ENCODE results near the gene EPHB2.
"Not testable (repeated sequence)": the region's sequence is repeated elsewhere in the genome, so short reads cannot be mapped to it uniquely, and the experiment has no call there.

Gene EPHB2

DNA sequence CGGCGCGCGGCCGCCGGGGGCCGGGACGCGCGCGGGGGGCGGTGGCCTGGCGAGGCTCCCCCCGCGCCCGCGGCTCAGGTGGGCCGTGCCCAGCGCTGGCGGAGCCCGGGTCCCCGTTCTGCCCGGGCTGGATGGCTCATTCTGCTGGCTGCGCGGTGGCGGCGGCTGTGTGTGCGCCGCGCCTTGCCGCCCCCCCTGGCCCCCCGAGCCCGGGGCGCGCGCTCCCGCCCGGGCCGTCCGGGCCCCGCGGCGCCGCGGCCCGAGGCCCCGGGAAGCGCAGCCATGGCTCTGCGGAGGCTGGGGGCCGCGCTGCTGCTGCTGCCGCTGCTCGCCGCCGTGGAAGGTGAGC lies at the start of gene EPHB2:
EPHB2 (plus strand) TSS at position 139 of the 349 bp plus-strand sequence; CDS start at position 283, 144 bp downstream.
- DNase-seq, result no peak

DNA sequence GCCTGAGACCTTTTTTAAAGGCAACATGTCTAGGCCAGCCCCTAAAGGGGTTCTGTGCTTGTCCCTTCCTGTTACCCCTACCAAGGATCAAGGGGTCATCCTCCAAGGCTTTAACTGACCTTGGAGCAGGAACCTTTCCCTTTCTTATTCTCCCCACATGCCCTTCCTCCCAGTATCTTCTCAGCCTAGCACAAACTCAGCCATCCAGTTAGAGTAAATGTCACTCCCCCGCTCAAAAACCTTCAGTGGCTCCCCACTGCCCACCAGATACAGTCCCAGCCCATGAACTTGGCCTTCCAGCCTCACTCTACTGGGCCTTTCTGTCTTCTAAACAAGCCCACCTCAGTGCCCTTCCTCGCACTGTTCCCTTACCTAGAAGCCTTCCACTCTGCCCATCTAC lies 48.8 kb upstream of the EPHB2 start:
- no peak for DNase-seq

DNA sequence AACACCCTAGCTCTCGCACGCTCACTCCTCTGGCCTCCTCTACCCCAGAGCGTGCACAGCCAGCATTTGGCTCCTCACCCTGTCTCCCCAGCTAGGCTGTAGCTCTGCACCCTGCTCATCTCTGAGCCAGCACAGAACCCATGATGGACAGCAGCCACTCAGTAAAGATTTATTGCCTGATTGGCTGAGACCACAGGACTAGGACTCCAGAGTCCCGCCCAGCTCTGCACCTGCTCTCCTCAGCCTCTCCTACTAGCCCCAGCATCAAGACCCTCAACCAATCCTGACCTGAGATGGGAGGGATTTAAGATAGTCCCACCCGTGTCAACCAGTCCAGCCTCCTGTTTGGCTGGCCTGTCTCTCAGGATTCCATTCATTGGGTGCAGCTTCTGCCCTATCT lies 48.3 kb upstream of the EPHB2 start:
- no peak for DNase-seq

DNA sequence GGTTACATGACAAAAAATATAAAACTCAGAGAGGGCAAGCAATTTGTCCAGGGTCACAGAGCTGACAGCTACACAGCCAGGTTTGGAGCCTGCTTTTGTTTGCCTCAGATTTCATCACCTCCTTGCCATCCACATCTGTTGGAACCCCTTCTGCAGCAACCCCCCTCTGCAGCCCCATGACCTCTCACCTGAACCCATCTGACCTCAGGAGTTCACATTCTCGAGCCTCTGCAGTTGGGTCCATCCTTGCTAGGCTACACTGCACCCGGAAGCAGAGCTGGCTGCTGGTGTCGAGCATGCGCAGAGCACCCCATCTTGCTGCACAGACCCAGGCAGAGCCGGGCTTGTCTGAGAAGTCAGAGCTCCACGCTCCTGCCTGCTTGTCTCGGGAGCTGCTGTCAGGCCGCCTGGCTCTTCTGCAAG lies 47.6 kb upstream of the EPHB2 start:
- DNase-seq, result no peak

DNA sequence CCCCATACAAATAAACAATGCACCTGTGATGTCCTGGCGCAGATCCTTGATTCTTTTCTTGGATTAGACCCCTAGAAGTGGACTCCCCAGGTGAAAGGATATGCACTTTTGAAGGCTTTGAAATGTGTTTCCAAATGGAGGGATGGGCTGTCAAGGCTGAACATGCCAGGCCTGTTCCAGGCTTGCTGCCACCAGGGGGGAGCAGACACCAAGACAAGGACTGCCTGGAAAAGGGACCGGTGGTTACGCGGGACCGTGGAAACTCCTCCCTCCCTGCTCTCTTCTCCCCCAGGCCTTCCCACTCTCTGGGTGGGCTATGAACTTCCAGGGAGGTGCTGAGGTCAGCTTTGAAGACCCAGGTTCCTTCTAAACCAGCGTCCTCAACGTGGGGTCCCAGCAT lies 44.9 kb upstream of the EPHB2 start:
- DNase-seq, result no peak

DNA sequence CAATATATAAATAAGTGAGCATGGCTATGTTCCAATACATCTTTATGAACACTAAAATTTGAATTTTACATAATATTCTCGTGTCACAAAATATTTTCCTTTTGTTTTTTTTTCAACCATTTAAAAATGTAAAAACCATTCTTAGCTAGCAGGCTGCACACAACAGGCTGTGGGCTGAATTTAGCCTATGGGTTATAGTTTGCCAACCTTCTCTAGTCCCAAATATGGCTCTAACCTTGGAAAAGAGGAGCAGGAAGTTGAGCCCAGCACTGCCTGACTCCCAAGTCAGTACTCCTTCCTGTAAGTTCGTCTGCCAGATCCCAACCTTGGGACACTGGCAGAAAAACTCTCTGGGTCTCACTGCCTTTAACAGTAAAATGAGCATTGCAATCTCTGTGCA lies 44.2 kb upstream of the EPHB2 start:
- DNase-seq, result no peak

DNA sequence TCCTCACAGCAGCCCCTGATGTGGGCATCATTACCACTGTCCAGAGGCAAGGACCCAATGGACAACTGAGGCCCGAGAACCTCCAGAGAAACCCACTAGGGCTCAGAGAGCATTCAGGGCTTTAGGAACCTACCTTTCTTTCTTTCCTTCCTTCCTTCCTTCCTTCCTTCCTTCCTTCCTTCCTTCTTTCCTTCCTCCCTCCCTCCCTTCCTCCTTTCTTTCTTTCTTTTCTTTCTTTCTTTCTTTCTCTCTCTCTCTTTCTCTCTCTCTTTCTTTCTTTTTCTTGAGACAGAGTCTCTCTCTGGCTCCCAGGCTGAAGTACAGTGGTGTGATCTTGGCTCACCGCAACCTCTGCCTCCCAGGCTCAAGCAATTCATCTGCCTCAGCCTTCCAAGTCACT lies 41.8 kb upstream of the EPHB2 start:
- DNase-seq, result not testable (repeated sequence)

DNA sequence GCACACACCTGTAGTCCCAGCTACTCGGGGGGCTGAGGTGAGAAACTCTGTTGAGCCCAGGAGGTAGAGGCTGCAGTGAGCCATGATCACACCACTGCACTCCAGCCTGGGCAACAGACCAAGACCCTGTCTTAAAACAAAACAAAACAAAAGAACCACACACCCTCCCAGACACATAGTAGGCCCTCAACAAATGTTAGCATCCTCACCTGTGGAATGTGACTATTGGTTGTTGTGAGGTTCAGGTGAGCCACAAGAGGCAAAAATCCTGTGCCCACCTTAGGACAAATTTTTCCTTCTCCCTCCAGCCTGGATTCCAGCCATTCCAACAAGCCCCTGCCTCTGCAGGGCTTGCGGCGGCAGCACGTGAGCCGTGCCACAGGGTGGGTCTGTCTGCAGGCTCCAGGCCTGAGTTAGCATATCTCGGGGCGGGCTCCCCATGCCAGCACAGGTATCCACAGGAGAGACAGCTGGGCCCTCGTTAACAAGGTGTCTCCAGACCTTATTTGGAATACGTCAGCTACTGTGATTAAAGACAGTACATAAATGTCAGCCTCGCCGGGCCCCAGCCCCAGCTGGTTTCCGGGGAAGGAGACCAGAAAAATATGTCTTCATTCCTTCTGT lies 40.2 kb upstream of the EPHB2 start:
- no peak for DNase-seq

DNA sequence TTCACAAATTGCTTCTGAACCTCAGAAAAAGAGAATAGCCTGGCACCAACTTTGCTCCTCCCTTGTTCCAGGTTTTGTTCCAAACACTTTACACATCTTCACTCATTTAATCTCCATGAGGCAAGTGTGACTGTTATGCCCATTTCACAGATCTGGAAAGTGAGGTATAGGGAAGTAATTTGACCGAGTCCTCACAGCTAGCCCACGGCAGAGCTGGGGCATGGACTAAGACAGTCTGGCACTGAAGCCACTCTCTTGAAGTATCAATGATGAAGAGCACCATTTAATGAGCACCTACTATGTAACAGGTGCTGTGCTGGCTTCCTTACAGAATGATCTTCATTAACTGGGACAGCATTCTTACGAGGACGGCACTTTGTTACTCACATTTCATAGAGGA lies 38.6 kb upstream of the EPHB2 start:
- DNase-seq, result no peak

DNA sequence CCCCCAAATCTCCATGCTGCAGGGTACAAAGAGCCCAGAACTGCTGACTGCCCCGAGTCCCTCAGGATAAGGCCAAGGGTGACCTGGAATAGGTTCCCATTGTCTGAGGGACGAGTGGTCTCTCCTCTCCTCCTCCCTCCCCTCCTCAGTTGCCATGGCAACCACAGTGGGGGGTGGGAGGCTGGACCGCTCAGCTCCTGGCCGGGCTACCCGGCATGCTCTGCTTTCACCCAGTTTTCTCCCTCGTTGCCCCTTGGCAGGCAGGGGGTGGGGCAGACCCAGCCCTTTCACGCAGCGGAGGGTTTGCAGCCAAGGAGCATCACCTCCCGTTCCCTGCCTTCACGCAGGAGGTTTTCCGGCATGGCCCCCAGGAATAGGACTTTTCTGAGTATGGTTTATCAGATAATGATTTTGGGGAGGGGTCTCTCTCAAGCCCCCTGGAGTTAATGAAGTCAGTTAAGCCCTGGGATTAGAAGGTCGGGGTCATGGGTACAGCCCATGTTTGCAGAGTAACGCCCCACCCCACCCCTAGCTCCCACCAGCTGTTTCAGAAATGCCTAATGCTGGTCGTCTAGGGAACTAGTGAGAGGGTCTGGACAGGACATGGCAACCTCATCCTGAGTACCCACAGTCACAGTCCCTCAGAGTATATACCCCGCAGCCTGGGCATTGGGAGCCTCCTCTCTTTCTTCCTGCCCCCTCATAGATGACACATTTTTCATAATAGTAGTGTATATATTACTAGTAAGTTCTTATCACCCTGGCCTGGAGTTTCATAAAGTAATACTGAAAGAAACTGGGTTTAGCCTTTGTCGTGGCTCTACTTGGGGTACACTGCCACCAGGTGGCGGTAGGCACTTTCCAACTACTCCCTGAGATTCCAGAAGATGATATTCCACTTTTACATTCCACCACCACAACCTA lies 36.9 kb upstream of the EPHB2 start:
- DNase-seq, result no peak

DNA sequence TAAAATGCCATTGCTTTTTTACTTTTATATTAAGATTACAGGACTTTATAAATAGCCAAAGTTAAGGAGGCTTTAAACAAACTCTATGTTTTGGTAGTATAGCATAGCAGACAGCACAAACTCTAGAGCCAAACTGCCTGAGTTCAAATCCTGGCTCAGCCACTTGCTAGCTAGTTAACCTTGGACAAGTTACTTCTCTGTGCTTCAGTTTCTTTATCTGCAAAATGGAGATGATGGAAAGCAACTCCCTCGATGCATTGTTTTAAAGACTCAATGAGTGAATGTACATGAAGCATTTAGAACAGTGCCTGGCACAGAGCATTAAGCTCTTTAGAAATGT lies 36.3 kb upstream of the EPHB2 start:
- DNase-seq, result no peak

DNA sequence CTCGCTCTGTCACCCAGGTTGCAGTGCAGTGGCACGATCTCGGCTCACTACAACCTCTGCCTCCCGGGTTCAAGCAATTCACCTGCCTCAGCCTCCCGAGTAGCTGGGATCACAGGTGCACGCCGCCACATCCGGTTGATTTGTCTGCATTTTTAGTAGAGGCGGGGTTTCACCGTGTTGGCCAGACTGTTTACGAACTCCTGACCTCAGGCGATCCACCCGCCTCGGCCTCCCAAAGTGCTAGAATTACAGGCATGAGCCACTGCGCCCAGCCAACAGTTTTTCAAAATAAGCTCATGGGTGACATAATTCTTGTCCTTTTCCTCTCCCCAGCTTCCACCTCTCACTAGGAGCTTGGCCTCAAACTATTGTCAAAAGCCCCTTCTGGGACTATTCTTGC lies 34.5 kb upstream of the EPHB2 start:
- not testable (repeated sequence) for DNase-seq

DNA sequence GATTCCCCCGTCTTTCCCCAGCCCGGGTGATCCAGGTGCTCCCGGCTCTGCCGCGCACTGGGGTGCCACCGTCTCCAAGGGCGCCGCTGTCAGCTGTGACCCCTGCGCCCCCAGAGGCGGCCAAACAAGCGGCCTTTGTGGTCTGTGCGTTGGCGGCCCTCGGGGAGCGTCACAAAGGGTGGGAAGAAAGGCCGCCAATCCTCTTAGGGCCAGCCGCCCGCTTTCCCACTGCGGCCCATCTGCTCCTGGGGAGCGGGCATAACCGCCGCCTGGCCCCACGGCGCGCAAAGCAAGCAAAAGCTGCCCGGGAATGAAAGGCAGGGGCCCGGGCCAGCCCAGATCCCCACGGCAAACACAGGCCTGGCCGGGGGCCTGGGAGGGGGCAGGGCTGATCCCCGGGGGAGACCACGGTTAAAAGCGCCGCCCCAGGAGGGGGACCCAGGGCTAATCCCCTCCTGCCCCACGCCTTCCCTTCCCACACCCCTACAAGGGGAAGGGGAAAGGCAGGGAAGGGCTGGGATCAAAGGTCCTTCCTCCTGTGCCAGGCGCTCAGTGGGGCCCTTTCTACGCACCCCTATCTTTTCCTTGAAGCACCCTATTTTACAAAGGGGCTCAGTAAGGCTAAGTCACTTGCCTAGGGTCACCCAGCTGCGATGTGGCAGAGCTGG lies 33.6 kb upstream of the EPHB2 start:
- no peak for DNase-seq

DNA sequence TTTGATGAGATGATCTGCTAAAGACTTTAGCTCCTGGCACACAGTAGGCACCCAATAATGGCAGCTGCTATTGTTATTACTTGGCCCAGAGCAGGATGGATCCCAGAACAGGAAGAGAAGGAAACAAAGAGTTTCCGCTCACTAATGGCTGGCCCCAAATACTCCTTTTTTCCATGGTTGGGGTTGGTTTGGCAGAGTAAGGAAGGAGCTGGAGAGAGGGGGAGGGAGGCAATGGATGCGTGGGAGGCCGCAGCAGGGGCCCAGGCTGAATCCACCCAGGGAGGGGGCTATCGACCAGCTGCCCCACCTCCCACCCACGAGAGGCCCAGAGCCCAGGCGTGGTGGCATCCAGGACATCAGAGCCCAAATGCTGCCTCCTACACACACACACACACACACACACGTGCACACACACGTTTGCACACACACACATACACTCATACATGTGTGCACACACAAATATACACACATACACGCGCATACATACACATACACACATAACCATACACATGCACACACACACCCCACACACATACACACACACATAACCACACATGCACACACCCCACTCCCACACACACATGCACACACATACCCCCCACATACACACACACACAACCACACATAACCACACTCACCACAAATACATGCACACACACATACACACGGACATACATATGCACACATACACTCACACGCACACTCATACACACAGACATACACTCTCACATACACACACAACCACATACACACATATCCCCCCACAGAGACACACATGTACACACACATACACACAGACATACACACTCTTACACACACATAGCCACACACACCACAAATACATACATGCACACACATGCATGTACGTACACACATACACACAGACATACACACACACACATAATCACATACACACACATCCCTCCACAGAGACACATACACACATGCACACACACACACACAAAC lies 32.4 kb upstream of the EPHB2 start:
- DNase-seq, result no peak

DNA sequence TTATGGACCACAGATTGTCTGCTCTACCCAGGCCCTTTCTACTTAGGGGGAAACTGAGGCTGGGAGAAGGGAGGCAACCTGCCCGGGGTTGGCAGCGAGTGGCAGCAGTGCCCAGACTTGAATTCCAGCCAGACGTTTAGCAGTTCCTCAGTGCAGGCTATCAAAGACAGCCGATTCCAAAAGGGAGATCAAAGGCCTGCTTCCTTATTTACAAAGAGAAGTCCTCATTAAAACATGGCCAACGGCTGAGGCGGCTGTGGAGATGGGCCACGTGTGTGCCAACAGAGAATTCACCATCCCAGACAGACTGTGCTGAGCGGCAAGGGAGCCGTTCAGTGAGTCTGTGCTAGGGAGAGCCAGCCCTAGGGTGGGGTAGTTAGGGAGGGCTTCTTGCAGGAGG lies 29.9 kb upstream of the EPHB2 start:
- no peak for DNase-seq

DNA sequence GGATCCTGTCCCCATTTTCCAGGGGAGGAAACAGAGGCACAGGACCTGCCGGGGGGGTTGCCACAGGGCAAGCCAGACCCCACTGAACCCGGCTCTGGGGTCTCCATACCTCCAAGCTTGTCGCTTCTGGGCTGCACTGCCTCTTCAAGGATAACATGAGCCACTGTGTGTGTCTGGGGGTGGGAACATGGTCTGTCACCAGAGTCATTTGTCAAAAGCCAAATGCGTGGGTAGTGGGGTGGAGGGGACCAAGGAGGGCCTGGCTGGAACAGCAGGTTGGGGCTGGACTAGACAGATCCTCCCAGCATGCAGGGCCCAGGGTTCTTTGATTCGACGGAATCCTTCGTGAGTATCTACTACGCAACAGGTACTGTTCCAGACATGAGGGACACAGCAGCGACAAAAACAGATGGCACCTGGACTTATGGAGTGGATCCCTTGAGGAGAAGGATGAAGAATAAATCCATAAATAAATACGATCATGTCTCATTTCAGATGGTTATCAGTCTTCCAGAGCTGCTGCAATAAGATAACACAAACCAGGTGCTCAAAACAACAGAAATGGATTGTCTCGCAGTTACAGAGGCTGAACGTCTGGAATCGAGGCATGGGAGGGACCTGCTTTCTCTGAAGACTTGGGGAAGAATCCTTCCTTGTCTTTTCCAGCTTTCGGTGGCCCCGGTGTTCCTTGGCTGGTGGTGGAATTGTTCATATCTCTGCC lies 28.9 kb upstream of the EPHB2 start:
- no peak for DNase-seq

DNA sequence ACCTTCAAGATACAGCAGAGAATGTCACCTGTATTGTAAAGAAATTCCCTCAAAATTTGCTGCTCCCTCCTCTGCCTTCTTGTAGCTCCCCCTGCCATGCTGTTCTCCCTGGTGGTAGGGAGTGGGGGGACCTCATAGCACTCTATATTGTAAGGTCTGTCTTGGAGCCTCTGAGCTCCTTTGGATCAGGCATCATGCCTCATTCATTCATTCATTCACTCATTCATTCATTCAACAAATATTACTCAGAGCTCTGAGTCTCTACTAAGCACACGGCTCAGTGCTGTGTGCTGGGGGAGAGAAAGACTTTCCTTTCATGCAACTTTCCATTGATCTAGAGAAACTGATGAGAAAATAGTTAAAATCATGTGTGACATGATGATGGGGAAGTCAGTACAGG lies 27.1 kb upstream of the EPHB2 start:
- no peak for DNase-seq

DNA sequence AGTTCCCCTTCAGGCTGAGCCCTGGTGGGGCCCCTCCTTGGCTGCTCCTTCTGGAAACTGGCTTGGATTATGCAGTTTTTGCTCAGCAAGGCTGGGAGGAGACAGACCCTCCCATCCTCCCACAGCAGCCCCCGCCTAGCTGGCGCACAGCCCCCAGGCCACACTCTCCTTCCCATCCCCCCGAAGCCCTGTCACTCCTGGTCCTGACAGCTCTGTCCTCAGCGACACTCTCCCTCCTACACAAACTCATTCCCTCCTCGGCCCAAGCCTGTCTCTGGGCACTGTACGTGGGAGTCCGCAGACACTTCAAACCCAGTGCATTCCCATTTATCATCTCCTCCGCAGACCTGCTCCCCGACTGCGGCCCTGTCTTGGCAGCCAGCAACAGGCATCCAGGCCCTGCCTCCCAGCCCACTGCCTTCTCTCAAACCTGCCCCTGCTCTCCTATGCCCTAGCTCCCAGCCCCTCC lies 25.0 kb upstream of the EPHB2 start:
- no peak for DNase-seq

DNA sequence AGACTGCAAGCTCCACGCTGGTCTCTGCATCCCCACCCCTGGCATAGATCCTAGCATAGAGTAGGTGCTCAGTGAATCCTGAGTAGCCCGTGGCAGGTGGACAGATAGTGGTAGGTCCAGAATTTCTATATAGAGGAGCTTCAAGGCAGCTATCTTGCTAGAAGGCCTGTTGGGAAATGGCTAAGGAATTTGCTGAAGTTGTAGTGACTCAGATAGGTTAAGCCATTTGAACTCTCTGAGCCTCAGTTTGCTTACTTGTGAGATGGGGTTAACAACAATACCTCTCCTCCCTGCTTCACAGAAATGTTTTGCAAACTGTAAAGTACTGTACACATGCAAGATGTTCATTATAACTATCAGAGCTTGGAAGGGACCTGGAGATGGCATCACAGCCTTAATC lies 23.4 kb upstream of the EPHB2 start:
- no peak for DNase-seq

DNA sequence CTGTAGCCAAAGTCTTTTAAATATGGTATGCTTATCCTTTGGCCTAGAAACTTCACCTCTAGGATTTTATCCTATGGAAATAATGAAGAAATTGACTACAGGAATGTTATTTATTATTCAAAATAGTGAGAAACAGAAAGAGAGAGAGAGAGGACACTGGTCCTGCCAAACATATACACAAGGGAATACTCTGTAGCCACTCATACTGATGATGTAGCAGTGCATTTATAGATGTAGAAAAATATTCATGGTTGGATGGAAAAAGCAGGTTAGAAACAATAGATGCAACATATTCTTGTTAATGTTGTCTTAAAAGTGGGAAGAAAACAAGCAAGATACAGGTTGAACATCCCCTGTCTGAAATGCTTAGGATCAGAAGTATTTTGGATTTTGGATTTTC lies 22.2 kb upstream of the EPHB2 start:
- DNase-seq, result no peak

DNA sequence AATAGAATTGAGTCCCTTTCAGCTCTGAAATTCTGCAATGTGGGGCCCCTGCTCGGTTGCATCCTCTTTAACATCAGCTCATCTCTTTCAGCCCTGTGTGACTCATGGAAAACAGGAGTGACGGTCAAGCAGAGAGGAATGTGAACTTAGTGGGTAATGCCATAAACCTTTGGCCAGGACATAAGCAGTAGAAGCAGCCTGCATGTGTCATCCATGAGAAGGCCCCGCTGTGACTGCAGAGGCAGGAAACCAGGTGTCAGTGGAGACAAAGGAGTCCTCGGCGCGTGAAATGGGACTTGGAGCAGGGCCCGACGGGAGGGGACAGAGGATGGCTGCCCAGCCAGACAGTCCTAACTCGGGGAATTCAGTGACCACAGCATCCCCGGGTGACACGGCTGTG lies 21.1 kb upstream of the EPHB2 start:
- DNase-seq, result peak; percentile 19

All from GOT3 (cell line).